B cell (primary cell): Measurements from ENCODE around the gene FBLN7.

Experiments
- EZH2 ChIP-seq: IDR thresholded peaks from 2 replicates; pipeline ENCODE4 v1.6.1; 2012; ENCODE audit warnings: borderline replicate concordance, low read depth, mild to moderate bottlenecking, moderate library complexity, low read length; ENCODE audit not compliant: insufficient read depth, poor library complexity, severe bottlenecking
- TF ChIP-seq, protein P1 (sequence below): fragments of 200-600 bp; IDR thresholded peaks from one replicate; pipeline ENCODE4 v1.8.0; 2022; ENCODE audit warnings: antibody characterized with exemption, mild to moderate bottlenecking

DNA sequence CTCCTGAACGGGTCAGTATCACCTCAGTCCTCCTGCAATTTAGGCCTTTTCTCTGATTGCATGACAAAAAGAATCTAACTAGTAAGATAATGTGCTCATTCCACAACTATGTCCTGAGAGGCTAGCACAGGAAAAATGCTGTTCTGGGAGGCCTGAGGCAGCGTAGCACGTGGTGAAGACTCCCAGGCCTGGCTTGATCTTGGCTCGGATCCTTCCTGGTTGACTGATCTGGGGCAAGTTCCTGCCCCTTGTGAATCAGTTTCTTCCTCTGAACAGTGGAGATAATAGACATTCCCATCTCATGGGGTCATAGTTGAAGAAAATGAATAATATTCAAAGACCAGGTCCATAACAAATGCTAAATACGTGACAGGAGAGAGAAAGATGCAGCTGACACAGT lies 12.3 kb downstream of the FBLN7 start:
- TF ChIP-seq, protein P1, sequence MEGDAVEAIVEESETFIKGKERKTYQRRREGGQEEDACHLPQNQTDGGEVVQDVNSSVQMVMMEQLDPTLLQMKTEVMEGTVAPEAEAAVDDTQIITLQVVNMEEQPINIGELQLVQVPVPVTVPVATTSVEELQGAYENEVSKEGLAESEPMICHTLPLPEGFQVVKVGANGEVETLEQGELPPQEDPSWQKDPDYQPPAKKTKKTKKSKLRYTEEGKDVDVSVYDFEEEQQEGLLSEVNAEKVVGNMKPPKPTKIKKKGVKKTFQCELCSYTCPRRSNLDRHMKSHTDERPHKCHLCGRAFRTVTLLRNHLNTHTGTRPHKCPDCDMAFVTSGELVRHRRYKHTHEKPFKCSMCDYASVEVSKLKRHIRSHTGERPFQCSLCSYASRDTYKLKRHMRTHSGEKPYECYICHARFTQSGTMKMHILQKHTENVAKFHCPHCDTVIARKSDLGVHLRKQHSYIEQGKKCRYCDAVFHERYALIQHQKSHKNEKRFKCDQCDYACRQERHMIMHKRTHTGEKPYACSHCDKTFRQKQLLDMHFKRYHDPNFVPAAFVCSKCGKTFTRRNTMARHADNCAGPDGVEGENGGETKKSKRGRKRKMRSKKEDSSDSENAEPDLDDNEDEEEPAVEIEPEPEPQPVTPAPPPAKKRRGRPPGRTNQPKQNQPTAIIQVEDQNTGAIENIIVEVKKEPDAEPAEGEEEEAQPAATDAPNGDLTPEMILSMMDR, result no peak
- no peak for TF ChIP-seq EZH2
